Lung microvascular endothelial cell (primary cell): Measurements from ENCODE around the gene LCN6. TPM values are rescaled to one million over a fixed set of nuclear protein-coding genes. Genes with fewer than 3 reads are reported as not detected.

Source experiments
- total RNA-seq: library from RNA; depleted of rRNA; stranded (reverse); fragments of >200 nt; gene quantifications from 2 replicates; pipeline ENCODE4 v1.2.1, GENCODE V29; 2014

LCN6 gene
- total RNA-seq, 1 donor from 2014 or later, result not detected

Other genes with a start within 250 kb of the LCN6 start
- gene NOTCH1, start 202.5 kb downstream of the LCN6 start, total RNA-seq, result 75.2 and 76.9 TPM in 2 replicates
- 330 and 384 TPM in 2 replicates for gene EGFL7, start 85.6 kb downstream of the LCN6 start, total RNA-seq
- 18.8 and 41.0 TPM in 2 replicates for gene AGPAT2, start 61.1 kb downstream of the LCN6 start, total RNA-seq
- gene DIPK1B, start 36.0 kb downstream of the LCN6 start, total RNA-seq, result 64.7 and 91.1 TPM in 2 replicates
- not detected in 2 replicates for gene LCN10, start 5.6 kb downstream of the LCN6 start, total RNA-seq
- not detected in 2 replicates for gene LCN8, start 9.7 kb upstream of the LCN6 start, total RNA-seq
- gene LCN15, start 16.0 kb upstream of the LCN6 start, total RNA-seq, result 0.22 TPM in 1 of 2 replicates, not detected in the other
- gene TMEM141, start 42.8 kb upstream of the LCN6 start, total RNA-seq, result 65.4 and 66.7 TPM in 2 replicates
- gene CCDC183, start 47.8 kb upstream of the LCN6 start, total RNA-seq, result 0.22 and 1.4 TPM in 2 replicates
- 43.8 and 47.7 TPM in 2 replicates for gene RABL6, start 59.4 kb upstream of the LCN6 start, total RNA-seq
- 0.44 and 1.4 TPM in 2 replicates for gene AJM1, start 94.0 kb upstream of the LCN6 start, total RNA-seq
- 242 and 316 TPM in 2 replicates for gene PHPT1, start 100.9 kb upstream of the LCN6 start, total RNA-seq
- gene MAMDC4, start 103.8 kb upstream of the LCN6 start, total RNA-seq, result 0.65 and 2.0 TPM in 2 replicates
- gene EDF1, start 117.8 kb upstream of the LCN6 start, total RNA-seq, result 254 and 382 TPM in 2 replicates
- 10.9 and 14.7 TPM in 2 replicates for gene TRAF2, start 138.0 kb upstream of the LCN6 start, total RNA-seq
- 115 and 192 TPM in 2 replicates for gene FBXW5, start 196.2 kb upstream of the LCN6 start, total RNA-seq
- gene C8G, start 196.7 kb upstream of the LCN6 start, total RNA-seq, result 0.60 and 0.65 TPM in 2 replicates
- gene LCN12, start 203.7 kb upstream of the LCN6 start, total RNA-seq, result not detected in 2 replicates
- 0.22 and 0.79 TPM in 2 replicates for gene PTGDS, start 229.0 kb upstream of the LCN6 start, total RNA-seq
- not detected in 2 replicates for gene LCNL1, start 234.5 kb upstream of the LCN6 start, total RNA-seq
- 8.9 and 9.7 TPM in 2 replicates for gene PAXX, start 243.9 kb upstream of the LCN6 start, total RNA-seq
- 0.22 TPM in 1 of 2 replicates, not detected in the other for gene CLIC3, start 248.0 kb upstream of the LCN6 start, total RNA-seq